Measurements from ENCODE around the gene PITPNM1. TPM values are rescaled to one million over a fixed set of nuclear protein-coding genes. Genes with fewer than 3 reads are reported as not detected.

Gene PITPNM1
- polyA plus RNA-seq, 1 experiment, result 14.4 TPM

- POLR2A ChIA-PET, result no interaction called here
- no peak for DNase-seq (ENCODE audit: low read depth)
- CTCF ChIA-PET, result no interaction called here
- Histone ChIP-seq H3K27me3 (ENCODE audit: control insufficient read depth, insufficient read depth, low read length) (no peaks in the 10 kb centered on the region), H3K36me3 (ENCODE audit: control insufficient read depth, insufficient read depth, low read length) (no peaks in the 10 kb centered on the region; the same call in 1 of the 2 replicates), H3K4me3 (ENCODE audit: low read depth, low read length) (peak overlapping the region; percentile 71)
- no peak for TF ChIP-seq CTCF (IDR thresholded peaks at IDR 0.05; ENCODE audit: insufficient read depth, low read depth, low read length)
Observed at GRCh38 chr11:67464411-67465188, 40.6 kb downstream of the PITPNM1 start.

GRCh38 chr11:67463680-67464410 lies 41.3 kb downstream of the PITPNM1 start:
- no peak for TF ChIP-seq CTCF (IDR thresholded peaks at IDR 0.05; ENCODE audit: insufficient read depth, low read depth, low read length)
- ChIA-PET CTCF (no interaction called here), POLR2A (no interaction called here)
- DNase-seq (ENCODE audit: low read depth), result no peak
- Histone ChIP-seq H3K27me3 (ENCODE audit: control insufficient read depth, insufficient read depth, low read length) (no peaks in the 10 kb centered on the region), H3K4me3 (ENCODE audit: low read depth, low read length) (peak overlapping the region; percentile 71), H3K36me3 (ENCODE audit: control insufficient read depth, insufficient read depth, low read length) (no peaks in the 10 kb centered on the region; the same call in 1 of the 2 replicates)

GRCh38 chr11:67463186-67463585 lies 42.0 kb downstream of the PITPNM1 start:
- Histone ChIP-seq H3K27me3 (ENCODE audit: control insufficient read depth, insufficient read depth, low read length) (0 out of 2 replicates have a peak, but pooled peaks cover 3% of the 10 kb centered on the region), H3K4me3 (ENCODE audit: low read depth, low read length) (no peak overlapping the region), H3K36me3 (ENCODE audit: control insufficient read depth, insufficient read depth, low read length) (no peaks in the 10 kb centered on the region; the same call in 1 of the 2 replicates)
- ChIA-PET CTCF (no interaction called here), POLR2A (no interaction called here)
- TF ChIP-seq CTCF (IDR thresholded peaks at IDR 0.05; ENCODE audit: insufficient read depth, low read depth, low read length), result no peak
- DNase-seq (ENCODE audit: low read depth), result no peak

- no peak overlapping the region for H3K4me3 ChIP-seq (ENCODE audit: low read depth, low read length)
- POLR2A ChIA-PET, result no interaction called here
- H3K27me3 ChIP-seq (ENCODE audit: control insufficient read depth, insufficient read depth, low read length), result 0 out of 2 replicates have a peak, but pooled peaks cover 3% of the 10 kb centered on the region
- CTCF ChIA-PET, result no interaction called here
- no peak for DNase-seq (ENCODE audit: low read depth)
- no peaks in the 10 kb centered on the region for H3K36me3 ChIP-seq (ENCODE audit: control insufficient read depth, insufficient read depth, low read length)
- TF ChIP-seq CTCF (IDR thresholded peaks at IDR 0.05; ENCODE audit: insufficient read depth, low read depth, low read length), result no peak
Observed at GRCh38 chr11:67458266-67458665, 46.9 kb downstream of the PITPNM1 start.

GRCh38 chr11:67457453-67457852 lies 47.7 kb downstream of the PITPNM1 start:
- Histone ChIP-seq H3K36me3 (ENCODE audit: control insufficient read depth, insufficient read depth, low read length) (no peaks in the 10 kb centered on the region), H3K27me3 (ENCODE audit: control insufficient read depth, insufficient read depth, low read length) (0 out of 2 replicates have a peak, but pooled peaks cover 3% of the 10 kb centered on the region), H3K4me3 (ENCODE audit: low read depth, low read length) (no peak overlapping the region)
- DNase-seq (ENCODE audit: low read depth), result no peak
- CTCF ChIA-PET, result interaction anchor here (0.6 kb wide), 1 partner anchor 1019 kb away, joined by 3 read pairs; the partner anchor contains the start of gene MRPL11
- no peak for TF ChIP-seq CTCF (IDR thresholded peaks at IDR 0.05; ENCODE audit: insufficient read depth, low read depth, low read length)
- POLR2A ChIA-PET, result no interaction called here

Measured in BJ (cell line).